Left hindlimb (tissue), 1 donor: ENCODE measurements around the gene RNASE13.
"Not testable (repeated sequence)": the region's sequence is repeated elsewhere in the genome, so short reads cannot be mapped to it uniquely, and the experiment has no call there.

Experiments used
- DNase-seq: peaks from one replicate; pipeline ENCODE4 v3.0.0-alpha.2; 2018

RNASE13 gene

GRCh38 chr14:21019366-21019765, 15.2 kb downstream of the RNASE13 start:
- DNase-seq: no peak

GRCh38 chr14:21018781-21019180, 15.8 kb downstream of the RNASE13 start:
- DNase-seq: no peak

GRCh38 chr14:21018286-21018685, 16.3 kb downstream of the RNASE13 start:
- no peak for DNase-seq

GRCh38 chr14:21017528-21018245, 16.9 kb downstream of the RNASE13 start:
- no peak for DNase-seq

- no peak for DNase-seq
These were observed 18.0 kb downstream of the RNASE13 start for GRCh38 chr14:21016413-21017190.

GRCh38 chr14:21015312-21015711, 19.3 kb downstream of the RNASE13 start:
- DNase-seq: no peak

- peak; percentile 88 for DNase-seq
These were observed 19.8 kb downstream of the RNASE13 start for GRCh38 chr14:21014761-21015190.

- no peak for DNase-seq
These were observed 23.5 kb downstream of the RNASE13 start for GRCh38 chr14:21011136-21011535.

GRCh38 chr14:21009721-21010120, 24.9 kb downstream of the RNASE13 start:
- not testable (repeated sequence) for DNase-seq

- no peak for DNase-seq
These were observed 30.7 kb downstream of the RNASE13 start for GRCh38 chr14:21003788-21004346.

GRCh38 chr14:21001218-21001617, 33.4 kb downstream of the RNASE13 start:
- DNase-seq: no peak

- no peak for DNase-seq
These were observed 35.0 kb downstream of the RNASE13 start for GRCh38 chr14:20999591-20999990.

- no peak for DNase-seq
These were observed 35.8 kb downstream of the RNASE13 start, which contains the start of gene SLC39A2 for GRCh38 chr14:20998674-20999366. Gene SLC39A2, plus strand, starts transcription at chr14:20999293. Its CDS starts 154 bp downstream, at chr14:20999447.

- DNase-seq: no peak
These were observed 36.5 kb downstream of the RNASE13 start for GRCh38 chr14:20998139-20998538.

- DNase-seq: no peak
These were observed 37.0 kb downstream of the RNASE13 start for GRCh38 chr14:20997564-20997963.

GRCh38 chr14:20997115-20997514, 37.5 kb downstream of the RNASE13 start:
- DNase-seq: no peak

- DNase-seq: no peak
These were observed 38.1 kb downstream of the RNASE13 start for GRCh38 chr14:20996521-20996920.

GRCh38 chr14:20989787-20990600, 44.6 kb downstream of the RNASE13 start, which contains the start of gene METTL17:
Gene METTL17, plus strand, starts transcription at chr14:20989980. Its CDS starts 23 bp downstream, at chr14:20990003.
- peak; percentile 94 for DNase-seq

GRCh38 chr14:20989471-20989786, 45.2 kb downstream of the RNASE13 start:
- DNase-seq: no peak

GRCh38 chr14:20988717-20989470, 45.7 kb downstream of the RNASE13 start:
- no peak for DNase-seq

- no peak for DNase-seq
These were observed 47.8 kb downstream of the RNASE13 start for GRCh38 chr14:20986811-20987210.
